SK-N-SH (cell line): ENCODE results near the gene SLC7A6.

Source experiments
- CTCF ChIP-seq: fragments of 200-600 bp; sonication (generic); IDR thresholded peaks from 2 replicates; pipeline ENCODE4 v1.6.1; 2017; ENCODE audit warnings: antibody characterized with exemption, mild to moderate bottlenecking, moderate library complexity
- ELF1 ChIP-seq: IDR thresholded peaks from 2 replicates; pipeline ENCODE4 v1.4.0; 2012
- EP300 ChIP-seq, 2 experiments: IDR thresholded peaks; 2 replicates each; pipeline versions ENCODE4 v1.4.0 to v1.6.1; 2012; ENCODE audit warnings: borderline replicate concordance in 1 of 2, low read depth in 1 of 2, low read length in 1 of 2
- EZH2phosphoT487 ChIP-seq: fragments of 200-600 bp; sonication (generic); IDR thresholded peaks from 2 replicates; pipeline ENCODE4 v1.6.1; 2017; ENCODE audit warnings: low read depth, mixed run types, mild to moderate bottlenecking, antibody characterized with exemption, moderate library complexity, borderline replicate concordance
- GABPA ChIP-seq: IDR thresholded peaks from 2 replicates; pipeline ENCODE4 v1.4.0; 2012; ENCODE audit warnings: low read depth, mild to moderate bottlenecking
- MAX ChIP-seq: IDR thresholded peaks from 2 replicates; pipeline ENCODE4 v1.4.0; 2012; ENCODE audit warnings: low read depth
- NFIC ChIP-seq: IDR thresholded peaks from 2 replicates; pipeline ENCODE4 v1.4.0; 2012; ENCODE audit warnings: borderline replicate concordance
- NRF1 ChIP-seq: IDR thresholded peaks from 2 replicates; pipeline ENCODE4 v1.6.1; 2012; ENCODE audit warnings: low read depth, mild to moderate bottlenecking, low read length
- POLR2AphosphoS5 ChIP-seq: IDR thresholded peaks from 2 replicates; pipeline ENCODE4 v1.6.1; 2012; ENCODE audit warnings: low read depth, low read length
- REST ChIP-seq: IDR thresholded peaks from 2 replicates; pipeline ENCODE4 v1.6.1; 2012; ENCODE audit warnings: mild to moderate bottlenecking, low read depth, low read length, moderate library complexity
- RFX5 ChIP-seq: IDR thresholded peaks from 2 replicates; pipeline ENCODE4 v1.6.1; 2012; ENCODE audit warnings: mild to moderate bottlenecking, improper control_type of control experiment, low read length
- SMC3 ChIP-seq: IDR thresholded peaks from 2 replicates; pipeline ENCODE4 v1.6.1; 2012; ENCODE audit warnings: low read depth, low read length, improper control_type of control experiment
- USF2 ChIP-seq: fragments of 150-350 bp; IDR thresholded peaks from 2 replicates; pipeline ENCODE4 v1.6.1; 2017; ENCODE audit warnings: antibody characterized with exemption, low read length, low read depth, borderline replicate concordance

GRCh38 chr16:68292425-68292824 is 28.1 kb downstream of the SLC7A6 start:
- TF ChIP-seq SMC3: no peak
- TF ChIP-seq RFX5: no peak
- no peak for TF ChIP-seq USF2
- no peak for TF ChIP-seq GABPA
- no peak for TF ChIP-seq CTCF
- TF ChIP-seq REST: no peak
- no peak for TF ChIP-seq NFIC
- TF ChIP-seq NRF1: no peak
- TF ChIP-seq ELF1: no peak
- TF ChIP-seq EP300 (IDR thresholded peaks at IDR 0.05; ENCODE audit: borderline replicate concordance in 1 of 2, low read depth in 1 of 2, low read length in 1 of 2): no peak
- TF ChIP-seq POLR2AphosphoS5: no peak
- TF ChIP-seq MAX: no peak
- no peak for TF ChIP-seq EZH2phosphoT487
